NT2/D1 (cell line): ENCODE measurements around the gene TRMO.

Experiments
- DNase-seq: peaks from one replicate; pipeline ENCODE4 v3.0.0-alpha.2; 2011; ENCODE audit warnings: low read depth, low spot score
- H3K27me3 ChIP-seq: 2 replicates; pipeline ENCODE4 v1.6.0; 2011; ENCODE audit warnings: mild to moderate bottlenecking; ENCODE audit not compliant: insufficient read length, insufficient read depth
- H3K36me3 ChIP-seq: 2 replicates; pipeline ENCODE4 v1.6.1; 2011; ENCODE audit warnings: mild to moderate bottlenecking, low read length, mixed read lengths; ENCODE audit not compliant: insufficient read depth, insufficient read length
- H3K4me1 ChIP-seq: 2 replicates; pipeline ENCODE4 v1.5.1; 2011; ENCODE audit not compliant: insufficient read depth, insufficient read length
- H3K4me3 ChIP-seq: 2 replicates; pipeline ENCODE4 v1.5.1; 2011; ENCODE audit warnings: low read depth; ENCODE audit not compliant: insufficient read length
- H3K9ac ChIP-seq: 2 replicates; pipeline ENCODE4 v1.6.0; 2011; ENCODE audit warnings: low read depth; ENCODE audit not compliant: insufficient read length
- H3K9me3 ChIP-seq: 2 replicates; pipeline ENCODE4 v1.5.1; 2011; ENCODE audit warnings: mild to moderate bottlenecking, low read length; ENCODE audit not compliant: insufficient read depth
- SUZ12 ChIP-seq: IDR thresholded peaks from 2 replicates; pipeline ENCODE4 v1.6.1; 2011; ENCODE audit not compliant: insufficient read length, insufficient read depth; ENCODE audit errors: extremely low read depth
- YY1 ChIP-seq: IDR thresholded peaks from 2 replicates; pipeline ENCODE4 v1.6.1; 2011; ENCODE audit not compliant: insufficient read length, insufficient read depth
- ZNF274 ChIP-seq: IDR thresholded peaks from 2 replicates; pipeline ENCODE4 v1.6.1; 2011; ENCODE audit warnings: mild to moderate bottlenecking, low read depth, low read length

The TRMO gene

DNA sequence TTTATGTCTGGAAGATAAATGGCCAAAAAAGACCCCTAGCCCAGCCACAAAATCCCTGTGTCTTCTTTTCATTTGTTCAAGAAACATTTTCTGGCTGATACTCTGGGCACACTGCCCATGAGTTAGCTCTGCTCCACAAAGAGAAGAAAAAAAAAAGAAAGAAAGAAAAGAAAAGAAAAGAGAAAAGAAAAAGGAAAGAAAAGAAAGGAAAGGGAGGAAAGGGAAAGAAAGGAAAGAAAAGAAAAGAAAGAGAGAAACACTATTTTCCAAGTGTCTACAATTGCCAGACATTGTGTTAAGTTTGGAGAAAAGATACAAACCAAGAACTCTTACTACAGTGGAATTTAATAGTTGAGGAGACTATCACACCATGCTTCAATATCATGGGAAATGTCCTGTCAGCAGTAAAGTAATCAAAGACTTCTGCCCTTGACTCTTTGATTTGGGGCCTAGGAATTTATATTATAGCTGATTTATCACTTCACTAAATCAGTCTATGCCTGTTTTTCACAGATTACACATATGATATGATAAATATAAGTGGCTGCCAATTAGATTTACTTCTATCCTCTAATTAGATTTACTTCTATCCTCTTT, 3.0 kb downstream of the TRMO start:
- no peak for TF ChIP-seq YY1
- no peak for TF ChIP-seq ZNF274
- no peak for TF ChIP-seq SUZ12
- Histone ChIP-seq H3K4me1 (no peaks in the 10 kb centered on the region), H3K9me3 (no peaks in the 10 kb centered on the region), H3K4me3 (no peak overlapping the region), H3K27me3 (no peaks in the 10 kb centered on the region), H3K9ac (no peak overlapping the region), H3K36me3 (peaks cover 11% of the 10 kb centered on the region)
- DNase-seq: no peak

DNA sequence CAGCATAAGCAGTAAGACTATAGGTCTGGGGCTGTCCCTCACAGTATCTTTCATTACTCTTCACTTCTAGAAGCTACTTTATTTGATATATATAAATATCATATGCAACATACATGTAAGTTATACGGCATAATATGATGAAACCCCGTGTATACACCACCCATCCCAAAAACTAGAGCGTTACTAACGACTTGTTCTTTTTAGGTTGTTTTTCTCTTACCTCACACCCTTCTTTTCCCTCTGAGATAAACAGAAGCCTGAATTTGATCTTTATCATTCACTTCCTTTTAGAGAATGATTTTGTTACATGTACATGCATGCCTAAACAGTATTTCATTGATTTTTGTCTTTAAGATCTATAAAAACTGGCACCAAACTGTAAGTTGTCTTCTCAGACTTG, 3.7 kb downstream of the TRMO start:
- Histone ChIP-seq H3K4me3 (no peak overlapping the region), H3K4me1 (no peaks in the 10 kb centered on the region), H3K9ac (no peak overlapping the region), H3K9me3 (no peaks in the 10 kb centered on the region), H3K36me3 (peaks cover 11% of the 10 kb centered on the region), H3K27me3 (no peaks in the 10 kb centered on the region)
- no peak for TF ChIP-seq SUZ12
- no peak for TF ChIP-seq YY1
- TF ChIP-seq ZNF274: no peak
- no peak for DNase-seq

DNA sequence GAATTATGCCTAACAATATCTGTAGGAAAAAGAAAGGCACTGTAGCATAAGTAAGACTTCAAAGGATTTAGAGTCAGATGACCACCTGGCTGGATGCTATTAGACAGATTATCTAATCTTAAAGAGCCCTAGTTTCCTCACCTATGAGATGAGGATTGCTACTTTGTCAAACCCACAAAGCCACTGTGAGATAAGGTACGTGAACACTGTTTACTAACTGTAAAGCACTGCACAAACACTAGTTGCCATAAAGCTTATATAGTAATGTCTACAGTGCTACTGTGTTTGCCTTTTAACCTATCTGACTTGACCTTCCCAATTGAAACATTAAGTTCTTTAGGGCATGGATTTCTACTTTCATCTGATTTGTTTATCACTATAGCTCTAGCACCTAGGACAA, 10.3 kb downstream of the TRMO start:
- H3K9me3 ChIP-seq: no peaks in the 10 kb centered on the region
- H3K4me3 ChIP-seq: no peak overlapping the region
- no peak for TF ChIP-seq YY1
- no peak for TF ChIP-seq ZNF274
- TF ChIP-seq SUZ12: no peak
- H3K9ac ChIP-seq: no peak overlapping the region
- H3K36me3 ChIP-seq: peaks cover 62% of the 10 kb centered on the region
- H3K4me1 ChIP-seq: no peaks in the 10 kb centered on the region
- no peak for DNase-seq
- H3K27me3 ChIP-seq: no peaks in the 10 kb centered on the region

DNA sequence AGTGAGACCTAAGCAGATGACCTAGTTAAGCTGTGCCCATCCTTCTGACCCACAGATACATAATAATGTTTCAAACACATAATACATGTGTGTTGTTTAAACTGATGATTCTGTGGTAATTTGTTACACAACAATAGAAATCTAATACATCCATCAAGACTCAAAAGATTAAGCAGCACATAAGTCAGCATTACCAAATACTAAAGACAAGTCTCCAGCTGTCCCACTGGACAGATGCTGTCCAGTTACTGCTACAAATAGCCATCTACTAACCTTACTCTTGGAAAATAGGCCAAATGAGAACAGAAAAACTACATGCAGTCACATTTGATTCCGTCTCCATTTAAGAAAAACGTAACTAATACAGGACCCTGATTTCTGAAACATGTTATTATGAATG, 10.8 kb downstream of the TRMO start:
- Histone ChIP-seq H3K9me3 (no peaks in the 10 kb centered on the region), H3K9ac (no peak overlapping the region), H3K27me3 (no peaks in the 10 kb centered on the region), H3K4me3 (no peak overlapping the region), H3K36me3 (peaks cover 63% of the 10 kb centered on the region), H3K4me1 (no peaks in the 10 kb centered on the region)
- DNase-seq: no peak
- TF ChIP-seq ZNF274 (no peak), SUZ12 (no peak), YY1 (no peak)

DNA sequence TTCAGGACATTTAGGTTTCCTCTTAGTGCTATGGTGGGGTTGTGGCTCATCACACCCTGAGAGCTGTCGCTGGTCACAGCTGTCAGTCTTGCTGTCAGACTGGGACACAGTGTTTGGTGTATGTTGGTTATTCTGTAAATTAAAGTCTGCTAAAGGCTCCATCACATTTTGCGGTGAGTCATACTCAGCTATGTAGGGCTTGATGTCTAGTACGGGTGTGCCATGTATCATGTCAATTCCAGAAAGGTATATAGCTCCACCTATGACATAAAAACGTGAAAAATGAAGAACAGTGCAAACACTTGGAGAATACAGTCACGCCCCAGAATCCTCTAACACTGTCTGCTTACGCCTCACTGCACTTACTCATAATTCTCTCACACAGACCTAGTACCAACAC, 11.9 kb downstream of the TRMO start:
- H3K36me3 ChIP-seq: peaks cover 54% of the 10 kb centered on the region
- H3K4me1 ChIP-seq: no peaks in the 10 kb centered on the region
- no peak for DNase-seq
- H3K9ac ChIP-seq: no peak overlapping the region
- no peak overlapping the region for H3K4me3 ChIP-seq
- no peaks in the 10 kb centered on the region for H3K9me3 ChIP-seq
- no peak for TF ChIP-seq YY1
- no peak for TF ChIP-seq ZNF274
- TF ChIP-seq SUZ12: no peak
- H3K27me3 ChIP-seq: no peaks in the 10 kb centered on the region

DNA sequence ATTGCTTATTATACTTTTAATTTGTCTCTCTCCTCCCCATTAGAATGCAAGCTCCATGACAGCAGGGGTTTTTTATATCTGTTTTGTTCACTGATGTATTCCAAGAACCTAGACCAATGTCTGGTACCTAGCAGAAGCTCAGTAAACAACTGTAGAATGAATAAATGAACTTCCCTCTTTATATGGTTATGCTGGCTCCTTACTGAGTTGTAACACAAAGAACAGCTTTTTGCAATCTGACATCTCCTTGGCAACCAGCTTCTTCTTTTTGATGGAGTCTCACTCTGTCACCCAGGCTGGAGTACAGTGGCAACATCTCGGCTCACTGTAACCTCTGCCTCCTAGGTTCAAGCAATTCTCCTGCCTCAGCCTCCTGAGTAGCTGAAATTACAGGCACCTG, 13.6 kb downstream of the TRMO start:
- no peak for TF ChIP-seq YY1
- no peak for TF ChIP-seq SUZ12
- TF ChIP-seq ZNF274: no peak
- H3K27me3 ChIP-seq: no peaks in the 10 kb centered on the region
- DNase-seq: no peak
- H3K4me1 ChIP-seq: no peaks in the 10 kb centered on the region
- no peak overlapping the region for H3K9ac ChIP-seq
- no peaks in the 10 kb centered on the region for H3K9me3 ChIP-seq
- peaks cover 60% of the 10 kb centered on the region for H3K36me3 ChIP-seq
- H3K4me3 ChIP-seq: no peak overlapping the region

DNA sequence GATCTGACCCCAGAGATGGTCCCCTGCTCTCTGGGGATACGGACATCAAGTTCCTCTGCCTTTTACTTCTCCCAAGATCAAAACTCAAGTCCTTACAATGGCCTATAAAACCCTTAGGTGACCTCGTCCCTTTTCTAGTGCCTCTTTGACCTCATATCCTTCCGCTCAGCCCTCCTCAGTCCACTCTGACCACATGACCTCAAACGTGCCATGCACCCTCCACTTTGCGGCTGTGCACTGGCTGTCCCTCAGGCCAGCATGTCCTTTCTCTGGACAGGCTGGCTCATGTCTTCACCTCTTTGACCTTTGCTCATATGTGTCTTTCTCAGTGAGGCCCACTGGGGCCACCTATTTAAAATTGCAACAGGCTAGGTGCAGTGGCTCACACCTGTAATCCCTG, 14.7 kb downstream of the TRMO start:
- Histone ChIP-seq H3K36me3 (peaks cover 55% of the 10 kb centered on the region), H3K9ac (no peak overlapping the region), H3K9me3 (no peaks in the 10 kb centered on the region), H3K27me3 (no peaks in the 10 kb centered on the region), H3K4me1 (no peaks in the 10 kb centered on the region), H3K4me3 (no peak overlapping the region)
- no peak for DNase-seq
- no peak for TF ChIP-seq SUZ12
- TF ChIP-seq YY1: no peak
- TF ChIP-seq ZNF274: no peak
